HG03135 (cell line): ENCODE results near the gene FHAD1.

Experiments
- ATAC-seq: cut with Tn5 transposase; IDR thresholded peaks from one replicate; pipeline ENCODE4 v1.9.1; 2021; ENCODE audit warnings: mild to moderate bottlenecking, moderate library complexity; ENCODE audit not compliant: unreplicated experiment

Gene FHAD1

DNA sequence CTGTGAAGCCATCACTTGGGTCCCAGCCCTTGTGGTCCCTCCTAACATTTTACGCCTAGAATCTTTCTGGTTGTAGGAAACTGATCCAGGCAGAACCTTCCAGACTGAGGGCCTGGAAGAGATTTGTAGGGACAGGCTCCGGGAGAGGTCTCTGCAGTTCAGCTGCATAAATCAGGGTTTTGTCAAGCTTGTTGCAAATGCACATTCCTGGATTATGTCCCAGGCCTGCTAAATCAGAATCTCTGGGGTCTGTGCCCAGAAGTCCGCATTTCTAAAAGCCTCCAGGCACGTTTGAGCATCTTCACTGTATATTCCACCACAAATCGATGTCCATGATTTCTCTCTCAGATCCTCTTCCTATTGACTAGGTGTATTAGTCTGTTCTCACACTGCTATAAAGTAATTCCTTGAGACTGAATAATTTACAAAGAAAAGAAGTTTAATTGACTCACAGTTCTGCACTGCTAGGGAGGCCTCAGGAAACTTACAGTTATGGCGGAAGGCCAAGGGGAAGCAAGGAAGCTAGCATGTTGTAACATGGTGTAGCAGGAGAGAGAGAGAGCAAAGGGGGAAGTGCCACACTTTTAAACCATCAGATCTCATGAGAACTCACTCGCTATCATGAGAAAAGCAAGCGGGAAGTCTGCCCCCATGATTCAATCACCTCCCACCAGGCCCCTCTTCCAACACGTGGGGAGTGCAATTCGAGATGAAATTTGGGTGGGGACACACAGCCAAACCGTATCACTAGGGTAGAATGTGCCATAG is 1.2 kb upstream of the FHAD1 start:
- no peak for ATAC-seq

DNA sequence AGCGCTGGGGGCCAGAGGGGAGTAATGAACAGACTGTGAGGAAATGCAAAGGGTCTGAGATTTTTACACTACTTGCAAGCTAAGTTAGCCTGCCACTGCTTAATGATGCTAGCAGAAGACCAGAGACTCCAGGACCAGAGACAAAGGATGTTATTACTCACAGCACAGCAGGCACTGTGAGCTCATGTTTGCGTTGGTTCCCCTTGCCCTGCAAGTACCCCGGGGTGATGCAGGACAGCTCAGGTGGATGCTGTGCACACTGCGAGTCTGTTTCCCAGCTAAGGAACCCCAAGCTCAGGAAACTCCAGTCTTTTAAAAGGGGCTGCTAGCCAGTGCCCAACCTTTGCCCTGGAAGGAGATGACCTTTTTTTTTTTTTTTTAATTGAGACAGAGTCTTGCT is 1.2 kb downstream of the FHAD1 start:
- no peak for ATAC-seq

GRCh38 chr1:15249081-15249480 is 2.1 kb downstream of the FHAD1 start:
- no peak for ATAC-seq

DNA sequence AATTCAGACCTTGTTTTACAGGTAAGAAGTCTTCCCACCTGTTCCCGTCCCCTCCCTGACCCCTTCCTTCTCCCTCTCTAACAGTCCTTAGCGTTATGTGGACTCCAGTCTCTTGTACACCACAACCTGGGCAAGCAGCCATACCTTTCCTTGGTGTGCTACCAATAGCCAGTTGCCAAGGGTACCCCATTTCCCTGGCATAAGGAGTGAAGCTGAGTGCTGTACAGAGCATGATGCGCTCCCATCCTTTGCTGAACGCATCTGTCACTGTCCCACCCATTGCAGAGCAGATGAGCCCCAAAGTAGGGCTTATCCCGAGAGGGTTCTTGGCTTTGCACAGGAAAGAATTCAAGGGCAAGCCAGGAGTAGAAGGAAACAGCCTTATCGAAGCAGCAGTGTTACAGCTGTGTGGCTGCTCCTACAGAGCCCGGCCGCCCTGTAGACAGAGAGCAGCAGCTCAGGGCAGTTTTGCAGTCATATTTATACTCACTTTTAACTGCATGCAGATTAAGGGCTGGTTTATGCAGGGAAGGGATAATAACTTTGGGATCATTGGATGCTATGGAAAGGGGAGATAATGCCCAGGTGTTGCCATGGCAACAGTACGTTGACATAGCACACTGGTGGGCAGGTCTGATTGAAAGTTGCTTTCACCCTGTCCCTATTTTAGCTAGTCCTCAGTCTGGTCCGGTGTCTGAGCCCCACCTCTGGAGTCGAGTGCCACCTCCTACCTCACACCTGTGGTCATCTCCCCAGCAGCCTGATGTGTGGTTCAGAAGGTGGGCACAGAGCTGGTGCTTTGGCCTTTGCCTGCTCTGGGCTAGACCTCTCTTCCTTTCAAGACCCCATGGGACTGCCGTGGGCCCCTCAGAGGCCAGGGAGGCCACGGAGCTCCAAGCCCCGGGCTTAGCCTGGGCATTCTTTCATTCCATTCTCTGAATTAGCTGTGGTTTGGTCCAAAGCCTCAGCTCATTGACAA is 5.1 kb downstream of the FHAD1 start:
- ATAC-seq: no peak

GRCh38 chr1:15254559-15254958 is 7.5 kb downstream of the FHAD1 start:
- no peak for ATAC-seq

GRCh38 chr1:15255582-15256149 is 8.6 kb downstream of the FHAD1 start:
- no peak for ATAC-seq

GRCh38 chr1:15256584-15256983 is 9.6 kb downstream of the FHAD1 start:
- ATAC-seq: no peak

DNA sequence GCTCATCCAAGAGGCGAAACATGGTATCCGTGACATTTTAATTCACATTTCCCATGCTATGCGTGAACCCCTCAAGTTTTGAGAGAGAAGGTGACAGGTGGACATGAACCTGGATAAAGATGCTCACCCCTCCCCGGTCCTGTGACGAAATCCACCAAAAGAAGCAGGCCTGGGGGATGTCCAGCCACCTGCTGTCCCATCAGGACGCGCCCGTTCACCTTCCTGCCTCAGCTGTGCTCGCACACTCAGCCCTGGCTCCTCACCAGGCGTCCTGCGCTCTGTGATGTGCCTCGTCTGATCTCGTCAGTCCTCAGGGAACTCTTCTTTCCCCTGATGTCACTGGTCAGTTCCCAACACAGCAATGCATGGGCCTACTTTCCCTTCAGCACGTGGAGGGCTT is 10.3 kb downstream of the FHAD1 start:
- ATAC-seq: no peak

GRCh38 chr1:15258833-15259621 is 12.0 kb downstream of the FHAD1 start:
- no peak for ATAC-seq

DNA sequence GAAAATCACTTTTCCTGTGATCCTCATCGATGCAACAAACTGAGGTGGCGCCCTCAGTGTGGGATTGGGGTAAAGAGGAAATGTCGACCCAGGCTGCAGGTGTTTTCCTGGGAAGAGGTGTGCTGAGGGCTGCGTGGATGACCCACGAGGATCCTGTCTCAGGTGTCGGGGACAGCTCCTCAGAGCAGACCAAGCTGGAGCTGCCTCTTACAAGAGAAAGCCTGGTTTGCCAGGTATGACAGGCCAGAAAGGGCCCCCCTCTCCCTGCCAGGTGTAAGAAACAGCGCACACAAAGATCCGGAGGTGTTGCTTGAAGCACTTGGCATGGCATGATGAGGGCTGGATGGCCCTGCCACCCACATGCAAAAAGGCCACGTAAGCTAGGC is 12.6 kb downstream of the FHAD1 start:
- ATAC-seq: no peak

DNA sequence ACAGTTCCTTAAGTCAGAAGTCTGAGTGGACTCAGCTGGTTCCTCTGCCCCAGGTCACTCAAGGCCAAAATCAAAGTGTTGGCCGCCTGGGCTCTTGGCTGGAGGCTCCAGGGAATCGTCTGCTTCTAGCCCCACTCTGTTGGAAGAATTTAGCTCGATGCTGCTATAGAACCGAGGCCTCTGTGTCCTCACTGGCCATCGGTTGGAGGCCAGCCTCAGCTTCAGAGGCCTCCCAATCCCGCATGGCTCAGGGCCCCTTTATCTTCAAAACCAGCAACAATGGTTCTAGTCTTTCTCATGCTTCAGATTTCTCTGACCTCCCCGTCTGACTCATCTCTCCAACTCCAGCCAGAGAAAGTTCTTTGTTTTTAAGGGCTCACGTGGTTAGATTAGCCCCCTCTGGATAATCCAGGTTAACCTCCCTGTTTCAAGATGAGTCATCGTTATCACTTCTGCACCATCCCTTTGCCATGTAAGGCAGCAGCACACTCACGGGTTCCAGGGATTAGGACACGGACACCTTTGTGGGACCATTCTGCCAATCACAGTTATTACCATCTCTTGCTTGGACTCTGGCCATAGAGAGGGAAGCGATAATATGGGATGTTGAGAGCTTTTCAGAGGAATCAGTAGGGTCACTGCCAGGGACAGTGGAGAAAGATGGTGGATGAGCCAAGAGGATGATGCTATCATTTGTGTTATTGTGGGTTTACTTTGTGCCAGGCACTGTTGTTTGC is 13.6 kb downstream of the FHAD1 start:
- no peak for ATAC-seq

DNA sequence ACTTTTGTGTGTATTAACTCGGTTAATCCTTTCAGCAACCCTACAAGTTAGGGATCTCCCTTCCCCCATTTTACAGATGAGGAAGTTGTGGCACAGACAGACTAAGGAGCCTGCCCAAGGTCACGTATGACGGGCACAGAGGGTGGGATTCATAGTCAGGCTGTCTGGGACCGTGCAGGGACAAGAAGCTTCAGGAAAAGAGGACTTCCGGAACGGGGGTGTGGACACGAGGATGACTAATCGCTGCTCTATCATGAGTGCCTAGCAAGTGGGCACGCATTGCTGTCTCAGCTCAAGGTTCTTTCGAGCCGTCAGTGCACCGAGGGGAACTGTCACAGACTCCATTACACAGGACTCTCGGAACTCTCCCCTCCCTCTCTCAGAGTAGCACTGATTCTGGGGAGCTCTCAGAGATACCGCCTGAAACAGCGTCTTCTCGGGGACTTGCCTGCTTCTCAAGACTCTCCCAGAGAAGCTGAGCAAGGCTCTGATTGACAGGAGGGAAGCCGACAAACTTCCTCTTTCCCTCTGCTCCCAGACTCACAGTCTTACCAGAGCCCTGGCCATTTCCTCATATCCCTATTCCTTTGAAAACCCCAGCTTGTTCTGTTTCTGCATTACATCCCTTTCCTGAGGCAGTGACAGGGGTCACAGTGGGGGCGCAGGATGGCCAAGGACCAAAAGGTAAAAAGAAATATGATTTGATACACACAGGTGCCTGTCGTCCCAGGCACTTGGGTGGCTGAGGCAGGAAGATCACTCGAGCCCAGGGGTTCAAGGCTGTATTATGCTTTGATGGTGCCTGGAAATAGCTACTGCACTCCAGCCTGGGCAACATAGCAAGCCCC is 14.4 kb downstream of the FHAD1 start:
- ATAC-seq: no peak

DNA sequence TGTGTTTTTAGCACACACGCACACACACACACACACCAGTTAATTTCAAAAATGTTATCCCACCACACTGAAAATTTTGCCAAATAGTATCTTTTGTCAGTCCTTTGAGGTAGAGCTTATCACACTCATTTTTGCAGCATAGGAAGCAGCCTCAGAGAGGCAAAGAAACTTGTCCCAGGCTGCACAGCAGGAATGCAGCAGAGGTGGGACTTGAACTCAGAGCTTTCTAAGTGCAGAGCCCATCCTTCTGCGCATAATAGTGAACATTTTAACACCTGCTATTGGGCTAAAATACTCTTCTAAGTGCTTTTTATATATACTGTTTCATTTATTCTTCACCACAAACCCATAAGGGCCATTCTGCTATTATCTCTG is 15.0 kb downstream of the FHAD1 start:
- no peak for ATAC-seq

- no peak for ATAC-seq
Measured at GRCh38 chr1:15262706-15263105, 15.7 kb downstream of the FHAD1 start.

GRCh38 chr1:15264769-15265168 is 17.7 kb downstream of the FHAD1 start:
- ATAC-seq: no peak

- ATAC-seq: no peak
Measured at GRCh38 chr1:15271196-15271595, 24.2 kb downstream of the FHAD1 start.

DNA sequence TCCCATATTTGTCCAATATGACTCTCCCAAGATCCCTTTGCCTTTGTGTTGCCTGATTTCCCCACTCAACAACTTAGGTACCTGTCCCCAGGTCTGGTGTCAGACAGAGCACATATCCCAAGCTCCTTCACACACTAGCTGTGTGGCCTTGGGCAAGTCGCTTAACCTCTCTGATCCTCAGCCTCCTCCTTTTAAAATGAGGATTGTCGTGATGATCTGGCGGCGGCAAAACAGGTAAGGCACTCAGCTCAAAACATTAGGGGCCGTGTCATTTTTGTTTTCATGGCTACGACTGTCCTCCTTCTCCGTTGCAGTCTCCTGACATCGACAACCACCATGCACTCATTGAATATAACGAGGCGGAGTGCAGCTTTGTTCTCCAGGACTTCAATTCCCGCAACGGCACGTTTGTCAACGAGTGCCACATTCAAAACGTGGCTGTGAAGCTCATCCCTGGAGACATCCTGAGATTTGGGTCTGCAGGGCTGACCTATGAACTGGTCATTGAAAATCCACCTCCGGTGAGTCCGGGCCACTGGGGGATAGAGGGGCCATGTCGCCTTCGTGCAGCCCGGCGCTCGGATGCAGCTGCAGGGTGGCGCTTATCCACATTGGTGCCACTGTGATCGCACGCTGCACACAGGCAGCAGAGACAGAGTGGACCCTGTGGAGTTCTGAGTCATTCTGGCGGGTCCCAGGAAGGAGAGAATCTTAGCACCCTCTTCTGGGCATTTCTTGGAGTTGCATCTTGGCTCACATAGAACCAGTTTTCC is 25.2 kb downstream of the FHAD1 start:
- no peak for ATAC-seq

DNA sequence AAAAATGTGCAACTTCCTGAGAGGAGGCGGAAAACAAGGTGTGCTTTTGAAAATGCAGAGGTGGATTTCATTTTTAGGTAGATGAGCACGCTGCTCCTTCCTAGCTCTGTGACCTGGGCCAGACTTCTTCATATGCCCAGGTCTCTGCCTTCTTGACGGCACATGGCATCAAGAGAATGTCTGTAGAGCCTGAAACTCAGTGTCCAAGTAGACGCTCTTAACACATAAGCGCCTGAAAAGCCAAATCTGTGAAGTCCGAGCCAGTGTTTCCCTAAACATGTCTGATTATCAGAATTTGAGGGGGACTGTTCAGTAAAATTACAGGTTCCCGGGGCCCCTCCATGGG is 25.7 kb downstream of the FHAD1 start:
- ATAC-seq: no peak

DNA sequence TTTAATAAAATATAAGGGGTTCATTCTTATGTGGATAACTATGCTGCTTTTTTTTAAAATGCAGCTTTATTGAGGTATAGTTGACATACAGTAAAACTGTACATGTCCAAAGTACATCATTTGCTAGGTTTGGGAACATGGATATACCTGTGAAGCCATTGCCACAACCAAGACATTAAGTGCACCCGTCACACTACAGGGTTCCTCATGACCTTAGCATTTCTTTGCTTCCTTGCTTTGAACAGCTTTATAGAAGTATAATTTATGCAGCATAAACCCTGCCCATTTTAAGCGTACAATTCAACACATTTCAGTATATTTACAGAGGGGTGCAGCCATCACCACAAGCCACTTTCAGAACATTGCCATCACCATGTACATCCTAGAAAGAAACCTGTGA is 26.3 kb downstream of the FHAD1 start:
- no peak for ATAC-seq
